HG02938 (cell line): ENCODE measurements around the gene GUCY2D.
"Not testable (repeated sequence)": the region's sequence is repeated elsewhere in the genome, so short reads cannot be mapped to it uniquely, and the experiment has no call there.

ENCODE experiments used
- ATAC-seq: cut with Tn5 transposase; IDR thresholded peaks from one replicate; pipeline ENCODE4 v1.9.1; 2021; ENCODE audit warnings: mild to moderate bottlenecking, moderate library complexity; ENCODE audit not compliant: unreplicated experiment

The GUCY2D gene

GRCh38 chr17:8015957-8016631 is 13.7 kb downstream of the GUCY2D start:
- no peak for ATAC-seq

GRCh38 chr17:8016632-8017424 is 14.4 kb downstream of the GUCY2D start:
- ATAC-seq = no peak

GRCh38 chr17:8018436-8018835 is 16.0 kb downstream of the GUCY2D start:
- no peak for ATAC-seq

- no peak for ATAC-seq
Measured at GRCh38 chr17:8019166-8019565, 16.8 kb downstream of the GUCY2D start.

GRCh38 chr17:8019665-8020650 is 17.5 kb downstream of the GUCY2D start:
- no peak for ATAC-seq

- ATAC-seq = no peak
Measured at GRCh38 chr17:8020776-8021564, 18.6 kb downstream of the GUCY2D start.

- no peak for ATAC-seq
Measured at GRCh38 chr17:8021565-8022359, 19.3 kb downstream of the GUCY2D start.

GRCh38 chr17:8022360-8023003 is 20.1 kb downstream of the GUCY2D start:
- no peak for ATAC-seq

GRCh38 chr17:8024161-8024560 is 21.7 kb downstream of the GUCY2D start:
- not testable (repeated sequence) for ATAC-seq

- no peak for ATAC-seq
Measured at GRCh38 chr17:8025176-8025911, 22.9 kb downstream of the GUCY2D start.

GRCh38 chr17:8029121-8029520 is 26.7 kb downstream of the GUCY2D start:
- ATAC-seq = no peak

GRCh38 chr17:8031261-8031661 is 28.8 kb downstream of the GUCY2D start:
- ATAC-seq = no peak

- ATAC-seq = no peak
Measured at GRCh38 chr17:8031950-8032349, 29.5 kb downstream of the GUCY2D start.

GRCh38 chr17:8032442-8032841 is 30.0 kb downstream of the GUCY2D start:
- no peak for ATAC-seq

- ATAC-seq = no peak
Measured at GRCh38 chr17:8038954-8039610, 36.7 kb downstream of the GUCY2D start, which contains the start of gene ALOX15B. Gene ALOX15B (plus strand): TSS chr17:8039059. CDS start chr17:8039156, 97 bp downstream.

GRCh38 chr17:8039611-8040168 is 37.3 kb downstream of the GUCY2D start:
- ATAC-seq = no peak

- no peak for ATAC-seq
Measured at GRCh38 chr17:8041249-8041928, 39.0 kb downstream of the GUCY2D start.
